Measurements from ENCODE around the gene NLGN1. TPM values are rescaled to one million over a fixed set of nuclear protein-coding genes. Genes with fewer than 3 reads are reported as not detected.

The NLGN1 gene
- total RNA-seq, 1 donor from 2014 or later, result 50.2 TPM

DNA sequence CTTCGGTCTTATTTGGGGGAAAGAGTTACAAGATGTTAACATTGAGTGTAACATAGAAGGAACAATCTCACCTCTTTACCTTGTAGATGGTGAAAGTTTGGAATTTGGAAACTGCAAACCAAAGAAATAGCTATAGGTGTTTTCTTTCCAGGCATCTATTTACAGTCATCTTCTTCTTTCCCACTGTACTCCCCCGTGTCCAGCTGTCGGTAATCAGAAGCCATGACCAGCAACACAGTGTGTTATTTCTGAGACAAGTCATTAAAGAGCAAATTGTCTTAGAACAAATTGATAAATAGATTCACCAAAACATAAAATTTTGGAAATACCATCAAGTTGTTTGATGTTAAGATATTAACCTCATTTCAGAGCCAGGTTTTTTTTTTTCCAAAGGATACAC, 871.0 kb downstream of the NLGN1 start:
- no peak for DNase-seq
- H3K4me1 Mint-ChIP-seq (ENCODE audit: low read depth, unreplicated experiment), result no peaks in the 10 kb centered on the region
- TF ChIP-seq, protein P1, sequence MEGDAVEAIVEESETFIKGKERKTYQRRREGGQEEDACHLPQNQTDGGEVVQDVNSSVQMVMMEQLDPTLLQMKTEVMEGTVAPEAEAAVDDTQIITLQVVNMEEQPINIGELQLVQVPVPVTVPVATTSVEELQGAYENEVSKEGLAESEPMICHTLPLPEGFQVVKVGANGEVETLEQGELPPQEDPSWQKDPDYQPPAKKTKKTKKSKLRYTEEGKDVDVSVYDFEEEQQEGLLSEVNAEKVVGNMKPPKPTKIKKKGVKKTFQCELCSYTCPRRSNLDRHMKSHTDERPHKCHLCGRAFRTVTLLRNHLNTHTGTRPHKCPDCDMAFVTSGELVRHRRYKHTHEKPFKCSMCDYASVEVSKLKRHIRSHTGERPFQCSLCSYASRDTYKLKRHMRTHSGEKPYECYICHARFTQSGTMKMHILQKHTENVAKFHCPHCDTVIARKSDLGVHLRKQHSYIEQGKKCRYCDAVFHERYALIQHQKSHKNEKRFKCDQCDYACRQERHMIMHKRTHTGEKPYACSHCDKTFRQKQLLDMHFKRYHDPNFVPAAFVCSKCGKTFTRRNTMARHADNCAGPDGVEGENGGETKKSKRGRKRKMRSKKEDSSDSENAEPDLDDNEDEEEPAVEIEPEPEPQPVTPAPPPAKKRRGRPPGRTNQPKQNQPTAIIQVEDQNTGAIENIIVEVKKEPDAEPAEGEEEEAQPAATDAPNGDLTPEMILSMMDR (IDR thresholded peaks at IDR 0.05; ENCODE audit: partially characterized antibody, unreplicated experiment), result no peak
- no peak overlapping the region for H3K4me3 Mint-ChIP-seq (ENCODE audit: unreplicated experiment)
- no peak overlapping the region for H3K27ac Mint-ChIP-seq (ENCODE audit: unreplicated experiment)
- H3K36me3 Mint-ChIP-seq (ENCODE audit: unreplicated experiment), result no peaks in the 10 kb centered on the region
- H3K9me3 Mint-ChIP-seq (ENCODE audit: unreplicated experiment), result no peaks in the 10 kb centered on the region
- H3K27me3 Mint-ChIP-seq (ENCODE audit: unreplicated experiment), result no peaks in the 10 kb centered on the region

DNA sequence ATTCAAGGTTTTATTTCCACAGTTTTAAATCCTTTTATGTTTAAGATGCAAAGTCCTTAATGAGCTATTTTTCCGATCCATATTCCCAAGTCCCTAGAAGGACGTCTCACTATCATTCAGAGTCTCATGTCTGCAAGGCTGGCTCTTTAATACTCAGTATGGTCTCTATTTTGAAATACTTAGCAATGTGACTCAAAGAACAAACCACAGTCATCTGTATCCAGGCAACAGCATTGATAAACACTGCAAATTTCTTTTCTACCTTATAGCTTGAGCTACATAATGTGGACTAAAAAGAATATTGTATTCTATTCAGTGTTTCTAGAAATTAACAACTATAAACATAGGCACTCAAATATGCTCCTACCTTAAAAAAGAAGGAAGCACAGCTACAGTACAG, 873.3 kb downstream of the NLGN1 start:
- Mint-ChIP-seq H3K4me1 (ENCODE audit: low read depth, unreplicated experiment) (no peaks in the 10 kb centered on the region), H3K9me3 (ENCODE audit: unreplicated experiment) (no peaks in the 10 kb centered on the region), H3K4me3 (ENCODE audit: unreplicated experiment) (no peak overlapping the region), H3K27ac (ENCODE audit: unreplicated experiment) (no peak overlapping the region), H3K36me3 (ENCODE audit: unreplicated experiment) (no peaks in the 10 kb centered on the region), H3K27me3 (ENCODE audit: unreplicated experiment) (no peaks in the 10 kb centered on the region)
- no peak for DNase-seq
- TF ChIP-seq, protein P1 (IDR thresholded peaks at IDR 0.05; ENCODE audit: partially characterized antibody, unreplicated experiment), result no peak

DNA sequence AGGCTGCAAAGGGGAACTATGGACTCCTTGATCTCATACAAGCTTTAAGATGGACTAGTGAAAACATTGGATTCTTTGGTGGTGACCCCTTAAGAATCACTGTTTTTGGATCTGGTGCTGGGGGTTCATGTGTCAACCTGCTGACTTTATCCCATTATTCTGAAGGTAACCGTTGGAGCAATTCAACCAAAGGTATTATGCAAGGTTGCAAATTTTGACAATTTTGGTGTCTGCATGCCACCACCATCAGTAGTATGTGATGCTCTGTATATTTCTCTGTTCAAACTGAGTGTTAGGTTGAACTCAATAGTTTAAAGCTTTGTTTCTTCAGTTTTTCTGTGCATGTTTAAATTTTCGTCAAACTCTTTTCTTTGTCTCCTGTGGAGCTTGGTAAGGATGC, 877.8 kb downstream of the NLGN1 start:
- H3K27me3 Mint-ChIP-seq (ENCODE audit: unreplicated experiment), result peaks cover 2% of the 10 kb centered on the region
- H3K4me3 Mint-ChIP-seq (ENCODE audit: unreplicated experiment), result no peak overlapping the region

DNA sequence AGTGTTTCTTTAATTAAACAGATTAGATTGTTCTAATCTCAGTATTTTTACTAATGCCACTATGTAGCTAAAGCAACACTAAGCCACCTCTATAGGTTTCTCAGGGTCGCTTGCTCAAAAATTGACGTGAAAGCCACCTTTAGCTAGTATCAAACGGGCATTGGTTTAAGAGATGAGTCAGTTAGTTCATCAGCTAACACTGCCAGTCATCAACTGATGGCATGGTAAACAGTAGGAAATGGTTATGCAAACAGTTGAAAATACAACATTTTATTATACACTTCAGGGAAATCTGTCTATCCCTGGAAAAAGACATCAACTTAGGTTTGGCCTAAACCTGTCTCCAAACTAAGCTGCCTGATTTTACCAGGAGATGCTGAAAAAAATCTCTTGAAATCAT, 879.3 kb downstream of the NLGN1 start:
- TF ChIP-seq, protein P1 (IDR thresholded peaks at IDR 0.05; ENCODE audit: partially characterized antibody, unreplicated experiment), result no peak
- Mint-ChIP-seq H3K4me1 (ENCODE audit: low read depth, unreplicated experiment) (no peaks in the 10 kb centered on the region), H3K4me3 (ENCODE audit: unreplicated experiment) (no peak overlapping the region), H3K27ac (ENCODE audit: unreplicated experiment) (no peak overlapping the region), H3K27me3 (ENCODE audit: unreplicated experiment) (peaks cover 2% of the 10 kb centered on the region), H3K36me3 (ENCODE audit: unreplicated experiment) (no peaks in the 10 kb centered on the region), H3K9me3 (ENCODE audit: unreplicated experiment) (no peaks in the 10 kb centered on the region)
- no peak for DNase-seq

More for the DNA sequence above, 877.8 kb downstream of the NLGN1 start:
- Mint-ChIP-seq H3K4me1 (ENCODE audit: low read depth, unreplicated experiment) (no peaks in the 10 kb centered on the region), H3K27ac (ENCODE audit: unreplicated experiment) (no peak overlapping the region), H3K9me3 (ENCODE audit: unreplicated experiment) (no peaks in the 10 kb centered on the region), H3K36me3 (ENCODE audit: unreplicated experiment) (no peaks in the 10 kb centered on the region)
- TF ChIP-seq, protein P1 (IDR thresholded peaks at IDR 0.05; ENCODE audit: partially characterized antibody, unreplicated experiment), result no peak
- DNase-seq, result no peak

DNA sequence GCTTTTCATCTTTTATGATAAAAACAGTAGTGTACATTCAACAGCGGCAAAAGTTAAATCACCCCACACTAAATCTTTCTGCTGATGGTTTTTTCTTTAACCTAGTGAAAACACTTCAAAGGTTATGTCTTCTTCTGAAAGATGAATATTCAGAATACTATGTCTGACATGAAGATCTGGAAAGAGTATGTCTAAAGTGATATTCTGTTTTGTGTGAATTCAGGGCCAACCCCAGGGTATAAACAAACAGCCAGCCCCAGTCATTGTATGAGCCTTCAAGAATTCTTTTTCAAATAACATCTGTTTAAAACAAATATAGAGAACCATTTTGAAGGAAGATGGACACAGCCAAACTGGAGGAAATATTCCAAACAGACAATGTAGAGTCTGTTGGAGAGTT, 880.5 kb downstream of the NLGN1 start:
- H3K4me3 Mint-ChIP-seq (ENCODE audit: unreplicated experiment), result no peak overlapping the region
- H3K27ac Mint-ChIP-seq (ENCODE audit: unreplicated experiment), result no peak overlapping the region
- no peaks in the 10 kb centered on the region for H3K4me1 Mint-ChIP-seq (ENCODE audit: low read depth, unreplicated experiment)
- TF ChIP-seq, protein P1 (IDR thresholded peaks at IDR 0.05; ENCODE audit: partially characterized antibody, unreplicated experiment), result no peak
- DNase-seq, result no peak
- H3K36me3 Mint-ChIP-seq (ENCODE audit: unreplicated experiment), result no peaks in the 10 kb centered on the region
- peaks cover 2% of the 10 kb centered on the region for H3K27me3 Mint-ChIP-seq (ENCODE audit: unreplicated experiment)
- H3K9me3 Mint-ChIP-seq (ENCODE audit: unreplicated experiment), result no peaks in the 10 kb centered on the region
